ENCODE results near the gene RRAD. TPM values are rescaled to one million over a fixed set of nuclear protein-coding genes. Genes with fewer than 3 reads are reported as not detected.

The RRAD gene
- polyA plus RNA-seq, 4 donors = 0.83 to 10.9 (median 3.6) TPM

- Histone ChIP-seq H3K27me3 (ENCODE audit: control insufficient read depth in 3 of 3, insufficient read depth in 3 of 3, low read length in 3 of 3) (no peaks in the 10 kb centered on the region), H3K36me3 (ENCODE audit: control insufficient read depth in 3 of 3, insufficient read depth in 2 of 3, low read depth in 1 of 3, low read length in 3 of 3) (peaks cover 7 to 26% (median 15%) of the 10 kb centered on the region in 3 donors), H3K4me1 (ENCODE audit: control insufficient read depth in 3 of 3, insufficient read depth in 2 of 3, low read depth in 1 of 3, low read length in 2 of 3) (no peaks in the 10 kb centered on the region), H3K27ac (ENCODE audit: low read depth in 1 of 3, low read length in 2 of 3) (no peak overlapping the region), H3K9me3 (ENCODE audit: control insufficient read depth in 2 of 2, insufficient read depth in 1 of 2, low read depth in 1 of 2, low read length in 1 of 2) (no peaks in the 10 kb centered on the region), H3K4me3 (ENCODE audit: low read depth in 1 of 3, low read length in 3 of 3) (no peak overlapping the region)
- WGBS, 3 donors = 72 to 76% (median 74%) methylated on average over 3 of the region's 3 CpGs
- DNase-seq (no peak), FAIRE-seq (no peak)
These were observed 38.4 kb downstream of the RRAD start for GRCh38 chr16:66886914-66887313.

- peaks cover 7 to 25% (median 15%) of the 10 kb centered on the region in 3 donors for H3K36me3 ChIP-seq (ENCODE audit: control insufficient read depth in 3 of 3, insufficient read depth in 2 of 3, low read depth in 1 of 3, low read length in 3 of 3)
- no peak overlapping the region for H3K4me3 ChIP-seq (ENCODE audit: low read depth in 1 of 3, low read length in 3 of 3)
- no peaks in the 10 kb centered on the region for H3K27me3 ChIP-seq (ENCODE audit: control insufficient read depth in 3 of 3, insufficient read depth in 3 of 3, low read length in 3 of 3)
- H3K4me1 ChIP-seq (ENCODE audit: control insufficient read depth in 3 of 3, insufficient read depth in 2 of 3, low read depth in 1 of 3, low read length in 2 of 3) = peaks cover 0 to 4% (median 3%) of the 10 kb centered on the region in 3 donors
- 77 to 88% (median 81%) methylated on average over 2 of the region's 2 CpGs for WGBS, 3 donors
- FAIRE-seq (no peak), DNase-seq (no peak)
- H3K27ac ChIP-seq (ENCODE audit: low read depth in 1 of 3, low read length in 2 of 3) = no peak overlapping the region
- no peaks in the 10 kb centered on the region for H3K9me3 ChIP-seq (ENCODE audit: control insufficient read depth in 2 of 2, insufficient read depth in 1 of 2, low read depth in 1 of 2, low read length in 1 of 2)
These were observed 39.0 kb downstream of the RRAD start for GRCh38 chr16:66886321-66886720.

- Histone ChIP-seq H3K4me3 (ENCODE audit: low read depth in 1 of 3, low read length in 3 of 3) (no peak overlapping the region), H3K36me3 (ENCODE audit: control insufficient read depth in 3 of 3, insufficient read depth in 2 of 3, low read depth in 1 of 3, low read length in 3 of 3) (peaks cover 7 to 23% (median 15%) of the 10 kb centered on the region in 3 donors), H3K4me1 (ENCODE audit: control insufficient read depth in 3 of 3, insufficient read depth in 2 of 3, low read depth in 1 of 3, low read length in 2 of 3) (peaks cover 0 to 6% (median 4%) of the 10 kb centered on the region in 3 donors), H3K9me3 (ENCODE audit: control insufficient read depth in 2 of 2, insufficient read depth in 1 of 2, low read depth in 1 of 2, low read length in 1 of 2) (no peaks in the 10 kb centered on the region), H3K27ac (ENCODE audit: low read depth in 1 of 3, low read length in 2 of 3) (no peak overlapping the region), H3K27me3 (ENCODE audit: control insufficient read depth in 3 of 3, insufficient read depth in 3 of 3, low read length in 3 of 3) (no peaks in the 10 kb centered on the region)
- no peak for DNase-seq
- no peak for FAIRE-seq
- WGBS, 3 donors = 90 to 91% (median 90%) methylated on average over 12 of the region's 12 CpGs
These were observed 39.8 kb downstream of the RRAD start for GRCh38 chr16:66885491-66885890.

- FAIRE-seq = no peak
- no peak for DNase-seq
These were observed 42.6 kb downstream of the RRAD start for GRCh38 chr16:66882702-66883101.

GRCh38 chr16:66881964-66882508 lies 43.3 kb downstream of the RRAD start:
- Histone ChIP-seq H3K36me3 (ENCODE audit: control insufficient read depth in 3 of 3, insufficient read depth in 2 of 3, low read depth in 1 of 3, low read length in 3 of 3) (peaks cover 7 to 16% (median 15%) of the 10 kb centered on the region in 3 donors), H3K4me1 (ENCODE audit: control insufficient read depth in 3 of 3, insufficient read depth in 2 of 3, low read depth in 1 of 3, low read length in 2 of 3) (peaks cover 3 to 17% (median 8%) of the 10 kb centered on the region in 3 donors), H3K9me3 (ENCODE audit: control insufficient read depth in 2 of 2, insufficient read depth in 1 of 2, low read depth in 1 of 2, low read length in 1 of 2) (no peaks in the 10 kb centered on the region), H3K27me3 (ENCODE audit: control insufficient read depth in 3 of 3, insufficient read depth in 3 of 3, low read length in 3 of 3) (no peaks in the 10 kb centered on the region), H3K27ac (ENCODE audit: low read depth in 1 of 3, low read length in 2 of 3) (no peak overlapping the region), H3K4me3 (ENCODE audit: low read depth in 1 of 3, low read length in 3 of 3) (no peak overlapping the region)
- FAIRE-seq (no peak), DNase-seq (no peak)
- WGBS, 3 donors = 89 to 92% (median 90%) methylated on average over 8 of the region's 8 CpGs

More at GRCh38 chr16:66882702-66883101, 42.6 kb downstream of the RRAD start:
- H3K27me3 ChIP-seq (ENCODE audit: control insufficient read depth in 3 of 3, insufficient read depth in 3 of 3, low read length in 3 of 3) = no peaks in the 10 kb centered on the region
- H3K27ac ChIP-seq (ENCODE audit: low read depth in 1 of 3, low read length in 2 of 3) = no peak overlapping the region
- no peaks in the 10 kb centered on the region for H3K9me3 ChIP-seq (ENCODE audit: control insufficient read depth in 2 of 2, insufficient read depth in 1 of 2, low read depth in 1 of 2, low read length in 1 of 2)
- H3K4me3 ChIP-seq (ENCODE audit: low read depth in 1 of 3, low read length in 3 of 3) = no peak overlapping the region
- 98 to 99% (median 99%) methylated on average over 3 of the region's 3 CpGs for WGBS, 3 donors
- peaks cover 3 to 17% (median 8%) of the 10 kb centered on the region in 3 donors for H3K4me1 ChIP-seq (ENCODE audit: control insufficient read depth in 3 of 3, insufficient read depth in 2 of 3, low read depth in 1 of 3, low read length in 2 of 3)
- H3K36me3 ChIP-seq (ENCODE audit: control insufficient read depth in 3 of 3, insufficient read depth in 2 of 3, low read depth in 1 of 3, low read length in 3 of 3) = peaks cover 7 to 16% (median 15%) of the 10 kb centered on the region in 3 donors

- H3K4me3 ChIP-seq (ENCODE audit: low read depth in 1 of 3, low read length in 3 of 3) = no peak overlapping the region
These were observed 43.8 kb downstream of the RRAD start for GRCh38 chr16:66881560-66881959.

GRCh38 chr16:66881014-66881417 lies 44.3 kb downstream of the RRAD start:
- Histone ChIP-seq H3K36me3 (ENCODE audit: control insufficient read depth in 3 of 3, insufficient read depth in 2 of 3, low read depth in 1 of 3, low read length in 3 of 3) (peaks cover 7 to 16% (median 15%) of the 10 kb centered on the region in 3 donors), H3K9me3 (ENCODE audit: control insufficient read depth in 2 of 2, insufficient read depth in 1 of 2, low read depth in 1 of 2, low read length in 1 of 2) (no peaks in the 10 kb centered on the region), H3K4me1 (ENCODE audit: control insufficient read depth in 3 of 3, insufficient read depth in 2 of 3, low read depth in 1 of 3, low read length in 2 of 3) (peaks cover 3 to 17% (median 8%) of the 10 kb centered on the region in 3 donors), H3K4me3 (ENCODE audit: low read depth in 1 of 3, low read length in 3 of 3) (peak overlapping the region; percentile 74 to 97 (median 88)), H3K27ac (ENCODE audit: low read depth in 1 of 3, low read length in 2 of 3) (peak overlapping the region in 1 of 3 donors; percentile 61), H3K27me3 (ENCODE audit: control insufficient read depth in 3 of 3, insufficient read depth in 3 of 3, low read length in 3 of 3) (no peaks in the 10 kb centered on the region)
- peak in 1 of 2 donors; percentile 49 for DNase-seq
- FAIRE-seq = no peak
- WGBS, 3 donors = 0 to 4% (median 1%) methylated on average over 23 of the region's 23 CpGs

More at GRCh38 chr16:66881560-66881959, 43.8 kb downstream of the RRAD start:
- Histone ChIP-seq H3K27me3 (ENCODE audit: control insufficient read depth in 3 of 3, insufficient read depth in 3 of 3, low read length in 3 of 3) (no peaks in the 10 kb centered on the region), H3K9me3 (ENCODE audit: control insufficient read depth in 2 of 2, insufficient read depth in 1 of 2, low read depth in 1 of 2, low read length in 1 of 2) (no peaks in the 10 kb centered on the region), H3K27ac (ENCODE audit: low read depth in 1 of 3, low read length in 2 of 3) (no peak overlapping the region), H3K4me1 (ENCODE audit: control insufficient read depth in 3 of 3, insufficient read depth in 2 of 3, low read depth in 1 of 3, low read length in 2 of 3) (peaks cover 3 to 17% (median 8%) of the 10 kb centered on the region in 3 donors), H3K36me3 (ENCODE audit: control insufficient read depth in 3 of 3, insufficient read depth in 2 of 3, low read depth in 1 of 3, low read length in 3 of 3) (peaks cover 7 to 16% (median 15%) of the 10 kb centered on the region in 3 donors)
- DNase-seq = no peak
- 61 to 82% (median 68%) methylated on average over 2 of the region's 2 CpGs for WGBS, 3 donors
- no peak for FAIRE-seq

GRCh38 chr16:66880288-66881013 lies 44.9 kb downstream of the RRAD start, which contains the start of gene PDP2:
Gene PDP2, plus strand, starts transcription at chr16:66880515. Its CDS starts 3,770 bp downstream, at chr16:66884285.
- peaks cover 3 to 17% (median 8%) of the 10 kb centered on the region in 3 donors for H3K4me1 ChIP-seq (ENCODE audit: control insufficient read depth in 3 of 3, insufficient read depth in 2 of 3, low read depth in 1 of 3, low read length in 2 of 3)
- peaks cover 7 to 13% (median 13%) of the 10 kb centered on the region in 3 donors for H3K36me3 ChIP-seq (ENCODE audit: control insufficient read depth in 3 of 3, insufficient read depth in 2 of 3, low read depth in 1 of 3, low read length in 3 of 3)
- no peaks in the 10 kb centered on the region for H3K27me3 ChIP-seq (ENCODE audit: control insufficient read depth in 3 of 3, insufficient read depth in 3 of 3, low read length in 3 of 3)
- peak within 1 kb of the TSS in 2 of 3 donors; percentile 6 to 64 for H3K27ac ChIP-seq (ENCODE audit: low read depth in 1 of 3, low read length in 2 of 3)
- no peaks in the 10 kb centered on the region for H3K9me3 ChIP-seq (ENCODE audit: control insufficient read depth in 2 of 2, insufficient read depth in 1 of 2, low read depth in 1 of 2, low read length in 1 of 2)
- 0 to 1% (median 0%) methylated on average over 53 to 58 of the region's 58 CpGs for WGBS, 3 donors
- FAIRE-seq = no peak
- DNase-seq = peak; percentile 97
- H3K4me3 ChIP-seq (ENCODE audit: low read depth in 1 of 3, low read length in 3 of 3) = peak within 1 kb of the TSS; percentile 74 to 97 (median 88)
